Keratinocyte (primary cell): ENCODE measurements around the gene CHST13.

Experiments used
- EZH2 ChIP-seq: IDR thresholded peaks from one replicate; pipeline ENCODE4 v1.6.1; 2012; ENCODE audit warnings: inconsistent platforms, mild to moderate bottlenecking, low read length, moderate library complexity
- TF ChIP-seq, protein P1 (sequence below), 3 experiments: IDR thresholded peaks in 1 of 3; conservative IDR thresholded peaks in 1 of 3; optimal IDR thresholded peaks in 1 of 3; 2 replicates in 2 of 3; 3 replicates in 1 of 3; pipeline versions ENCODE3 to v1.5.1; 2011; ENCODE audit warnings: low read length in 3 of 3, mild to moderate bottlenecking in 3 of 3, moderate library complexity in 2 of 3, control low read depth in 1 of 3, inconsistent platforms in 1 of 3; ENCODE audit not compliant: insufficient read depth in 2 of 3; ENCODE audit errors: extremely low read depth in 1 of 3

- TF ChIP-seq, protein P1, sequence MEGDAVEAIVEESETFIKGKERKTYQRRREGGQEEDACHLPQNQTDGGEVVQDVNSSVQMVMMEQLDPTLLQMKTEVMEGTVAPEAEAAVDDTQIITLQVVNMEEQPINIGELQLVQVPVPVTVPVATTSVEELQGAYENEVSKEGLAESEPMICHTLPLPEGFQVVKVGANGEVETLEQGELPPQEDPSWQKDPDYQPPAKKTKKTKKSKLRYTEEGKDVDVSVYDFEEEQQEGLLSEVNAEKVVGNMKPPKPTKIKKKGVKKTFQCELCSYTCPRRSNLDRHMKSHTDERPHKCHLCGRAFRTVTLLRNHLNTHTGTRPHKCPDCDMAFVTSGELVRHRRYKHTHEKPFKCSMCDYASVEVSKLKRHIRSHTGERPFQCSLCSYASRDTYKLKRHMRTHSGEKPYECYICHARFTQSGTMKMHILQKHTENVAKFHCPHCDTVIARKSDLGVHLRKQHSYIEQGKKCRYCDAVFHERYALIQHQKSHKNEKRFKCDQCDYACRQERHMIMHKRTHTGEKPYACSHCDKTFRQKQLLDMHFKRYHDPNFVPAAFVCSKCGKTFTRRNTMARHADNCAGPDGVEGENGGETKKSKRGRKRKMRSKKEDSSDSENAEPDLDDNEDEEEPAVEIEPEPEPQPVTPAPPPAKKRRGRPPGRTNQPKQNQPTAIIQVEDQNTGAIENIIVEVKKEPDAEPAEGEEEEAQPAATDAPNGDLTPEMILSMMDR (optimal IDR thresholded peaks at IDR 0.05 in 1 of 3, IDR thresholded peaks at IDR 0.05 in 1 of 3, conservative IDR thresholded peaks at IDR 0.05 in 1 of 3; ENCODE audit: extremely low read depth in 1 of 3, insufficient read depth in 2 of 3, low read length in 3 of 3): no peak
- TF ChIP-seq EZH2: no peak
These were observed 4.2 kb upstream of the CHST13 start for GRCh38 chr3:126519506-126520455.
